SK-N-DZ (cell line): ENCODE results near the gene INO80E.
A peak's percentile ranks its signal among the peaks of the same experiment; 100 is the strongest.

Experiments
- DNase-seq: peaks from one replicate; pipeline ENCODE4 v3.0.0-alpha.2; 2015; ENCODE audit warnings: low spot score

The INO80E gene

DNA sequence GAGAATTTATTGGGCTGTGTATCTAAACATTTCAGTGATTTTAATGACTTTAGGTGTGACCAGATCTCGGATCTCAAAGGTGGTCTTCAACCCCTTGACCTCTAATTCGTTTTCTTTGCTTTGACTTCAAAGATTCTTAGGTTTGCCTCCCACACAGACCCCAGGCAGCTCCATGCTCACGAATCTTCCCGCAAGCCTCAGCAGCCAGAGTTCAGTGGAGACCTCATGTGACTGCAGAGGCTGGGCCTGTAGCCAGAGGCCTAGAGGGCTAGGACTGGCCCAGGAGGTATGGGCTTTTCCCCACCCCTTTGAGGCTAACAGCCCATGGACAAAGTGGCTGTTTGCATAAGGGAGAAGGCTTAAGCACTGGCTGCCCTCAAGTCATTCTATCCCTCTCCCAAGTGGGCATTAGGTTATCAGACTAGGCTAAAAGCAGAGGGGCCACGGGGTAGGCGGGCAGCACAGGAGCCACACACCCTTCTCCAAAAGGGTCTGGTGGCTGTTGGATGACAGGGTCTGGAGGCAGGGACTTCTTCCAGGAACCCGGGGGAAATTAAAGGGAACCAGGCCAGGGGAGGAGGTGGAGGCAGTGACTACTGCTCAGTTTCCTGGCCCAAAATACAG, 3.6 kb upstream of the INO80E start:
- DNase-seq, result no peak

DNA sequence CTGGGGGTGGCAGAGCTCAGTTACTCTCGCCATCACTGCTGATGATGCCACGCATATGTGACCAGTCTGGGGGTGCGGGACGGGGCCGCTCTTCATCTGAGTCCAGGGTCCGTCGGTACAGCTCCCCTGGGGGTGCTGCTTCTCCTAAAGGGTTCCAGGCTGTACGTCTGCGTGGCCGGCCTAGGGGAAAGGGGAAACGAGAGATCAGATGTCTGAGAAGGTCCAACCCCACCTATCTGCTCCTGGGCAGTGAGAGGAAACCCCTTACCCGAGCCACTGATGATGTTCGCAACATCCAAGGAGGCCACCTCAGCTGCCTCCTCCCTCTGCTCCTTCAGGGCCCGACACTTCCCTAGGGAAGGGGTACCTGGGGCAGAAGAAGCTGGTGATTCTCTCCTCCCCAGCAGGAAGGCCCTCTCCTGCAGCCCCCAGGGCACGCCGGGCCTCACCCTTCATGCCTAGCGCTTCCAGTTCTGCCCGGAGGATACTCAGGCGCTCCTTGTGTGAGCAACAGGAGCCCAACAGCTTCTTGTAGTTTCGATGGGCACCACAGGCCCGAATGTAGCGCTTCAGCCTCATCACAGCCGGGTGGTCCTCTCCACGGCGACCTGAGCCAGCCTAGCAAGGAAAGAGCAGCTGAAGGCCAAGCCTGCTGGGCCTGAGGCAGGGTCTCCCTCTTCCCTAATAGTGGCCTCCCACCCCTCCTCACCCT, 2.7 kb upstream of the INO80E start:
- DNase-seq, result no peak

DNA sequence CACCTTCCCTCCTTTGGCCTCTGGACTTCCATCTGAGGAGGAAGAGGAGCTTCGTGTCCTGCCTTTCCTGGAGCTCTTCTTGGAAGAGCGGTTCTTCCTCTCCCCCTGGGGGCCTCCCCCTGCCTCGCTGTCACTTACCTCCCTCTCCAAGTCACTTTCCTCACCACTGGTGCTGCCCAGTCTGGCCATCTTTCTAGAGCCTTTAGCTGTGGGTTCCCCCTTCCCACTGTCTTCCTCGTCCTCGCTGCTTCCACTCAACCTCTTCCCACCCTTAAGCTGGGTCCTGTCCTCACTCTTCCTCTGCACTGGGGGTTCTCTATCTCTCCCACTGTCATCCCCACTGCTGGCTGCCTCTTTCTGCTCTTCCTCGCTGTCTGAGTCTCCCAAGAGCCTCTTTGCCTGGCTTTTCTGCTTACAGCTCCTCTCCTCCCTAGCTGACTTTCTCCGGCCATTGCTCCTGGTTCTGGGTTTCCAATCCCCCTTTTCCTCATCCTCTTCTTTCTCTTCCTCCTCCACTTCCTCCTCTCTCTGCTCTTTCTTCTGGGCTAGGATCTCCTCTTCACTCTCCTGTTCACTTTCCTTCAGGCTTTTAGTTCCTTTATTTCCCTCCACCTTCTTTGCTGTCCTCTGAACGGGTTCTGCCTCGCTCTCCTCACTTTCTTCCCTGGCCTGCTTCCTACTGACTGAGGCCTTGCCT, 2.0 kb upstream of the INO80E start:
- no peak for DNase-seq

DNA sequence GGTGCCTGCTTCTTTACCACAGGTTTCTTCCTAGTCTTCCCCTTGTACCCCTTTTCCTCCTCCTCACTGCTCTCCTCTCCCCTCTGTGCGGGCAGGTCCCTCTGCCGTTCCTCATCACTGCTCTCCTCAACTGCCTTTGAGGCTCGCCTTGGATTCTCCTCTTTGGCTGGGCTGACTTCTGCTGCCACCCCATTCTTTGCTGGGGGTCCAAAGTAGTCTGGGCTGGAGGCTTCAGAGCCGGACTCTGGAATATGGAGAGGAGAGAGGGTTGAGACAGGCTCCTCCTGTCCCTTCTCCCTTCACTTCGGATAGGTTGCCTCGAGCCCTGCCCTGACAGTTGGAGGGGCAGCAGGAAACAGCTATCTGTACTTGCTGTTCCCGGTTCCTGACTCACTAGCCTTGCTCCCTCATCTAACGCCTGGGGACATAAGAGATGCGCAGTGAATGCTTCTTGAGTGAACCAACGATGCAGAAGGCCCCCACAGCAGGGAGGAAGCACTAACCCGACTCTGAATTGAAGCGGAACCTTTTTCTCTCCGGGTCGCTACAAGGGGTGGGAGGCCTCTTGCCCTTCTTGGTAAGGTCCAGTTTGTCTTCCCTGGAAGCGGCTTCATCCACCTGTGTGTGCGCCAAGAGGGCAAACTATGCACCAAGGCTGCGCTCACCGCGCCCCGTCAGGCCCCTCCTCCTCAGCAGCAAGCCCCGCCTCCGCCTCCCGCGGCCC, 1.3 kb upstream of the INO80E start:
- DNase-seq, result no peak

DNA sequence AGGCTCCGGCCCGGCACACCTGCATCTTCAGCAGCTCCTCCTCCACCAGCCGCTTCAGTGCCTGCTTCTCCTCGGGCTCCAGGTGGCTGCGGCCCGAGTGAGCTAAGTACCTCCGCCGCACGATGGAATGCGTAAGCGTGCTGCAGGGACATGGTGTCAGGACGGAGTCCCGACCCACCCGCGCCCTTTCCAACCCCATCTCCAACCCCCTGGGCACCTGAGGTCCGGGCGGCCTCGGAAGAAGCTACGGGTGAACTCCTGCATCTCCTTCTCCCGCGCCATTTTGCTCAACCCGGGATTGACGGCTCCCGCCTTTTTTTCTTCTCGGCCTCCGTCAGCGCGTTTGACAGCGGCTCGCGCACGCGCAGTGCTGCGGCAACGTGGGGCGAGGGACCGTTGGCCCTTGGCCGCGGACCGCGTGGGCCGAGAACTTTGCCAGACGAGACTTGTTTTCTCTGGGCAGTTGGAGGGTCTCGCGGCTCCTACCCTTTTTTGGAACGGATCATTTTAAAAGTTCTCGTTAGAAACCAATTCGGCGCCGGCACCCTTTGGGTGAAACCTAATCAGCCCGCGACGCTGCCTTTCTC, 624 bp upstream of the INO80E start, which contains the start of gene HIRIP3:
Gene HIRIP3 (minus strand): TSS at position 294 of the 587 bp plus-strand sequence. CDS start 12 bp downstream, at position 282.
- peak; percentile 91 for DNase-seq

DNA sequence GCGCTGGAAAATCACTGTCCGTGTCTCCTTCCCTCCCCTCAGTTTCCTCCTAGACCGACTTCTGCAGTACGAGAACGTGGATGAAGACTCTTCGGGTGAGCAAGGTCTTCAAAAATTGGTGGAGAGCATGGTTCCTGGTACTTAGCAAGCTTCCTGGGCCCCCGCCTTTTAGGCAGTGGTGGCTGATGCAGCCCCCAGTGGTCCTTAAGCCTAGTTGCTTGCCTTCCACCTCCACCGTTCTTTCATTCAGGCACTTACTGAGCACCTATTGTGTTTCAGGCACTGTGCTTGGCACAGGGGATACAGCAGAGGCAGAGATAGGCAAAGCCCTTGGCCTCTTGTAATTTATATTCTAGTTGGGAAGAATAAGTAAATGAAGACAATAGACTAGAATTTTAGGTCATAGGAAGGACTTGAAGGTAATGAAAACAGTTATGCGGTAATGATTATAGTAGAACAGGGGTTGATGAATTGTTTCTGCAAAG, 767 bp downstream of the INO80E start:
- no peak for DNase-seq

DNA sequence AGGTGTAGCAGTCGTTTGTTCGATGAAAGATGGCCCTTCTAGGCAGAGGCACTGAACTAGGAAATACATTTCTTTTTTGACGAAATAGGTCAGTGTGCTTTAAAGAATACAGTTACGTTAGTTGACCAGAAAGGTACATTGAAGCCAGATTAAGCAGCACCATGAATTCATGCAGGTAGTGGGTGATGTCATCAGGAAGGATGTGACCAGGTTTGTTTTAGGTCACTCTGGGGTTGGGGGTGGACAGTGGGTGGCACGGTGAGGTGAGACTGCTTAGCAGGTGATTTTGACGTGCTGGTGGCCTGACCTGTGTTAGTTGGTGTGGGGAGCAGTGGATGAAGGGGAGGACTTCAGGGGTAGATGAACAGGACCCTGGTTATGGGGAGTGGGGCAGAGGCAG, 3.6 kb downstream of the INO80E start:
- no peak for DNase-seq

DNA sequence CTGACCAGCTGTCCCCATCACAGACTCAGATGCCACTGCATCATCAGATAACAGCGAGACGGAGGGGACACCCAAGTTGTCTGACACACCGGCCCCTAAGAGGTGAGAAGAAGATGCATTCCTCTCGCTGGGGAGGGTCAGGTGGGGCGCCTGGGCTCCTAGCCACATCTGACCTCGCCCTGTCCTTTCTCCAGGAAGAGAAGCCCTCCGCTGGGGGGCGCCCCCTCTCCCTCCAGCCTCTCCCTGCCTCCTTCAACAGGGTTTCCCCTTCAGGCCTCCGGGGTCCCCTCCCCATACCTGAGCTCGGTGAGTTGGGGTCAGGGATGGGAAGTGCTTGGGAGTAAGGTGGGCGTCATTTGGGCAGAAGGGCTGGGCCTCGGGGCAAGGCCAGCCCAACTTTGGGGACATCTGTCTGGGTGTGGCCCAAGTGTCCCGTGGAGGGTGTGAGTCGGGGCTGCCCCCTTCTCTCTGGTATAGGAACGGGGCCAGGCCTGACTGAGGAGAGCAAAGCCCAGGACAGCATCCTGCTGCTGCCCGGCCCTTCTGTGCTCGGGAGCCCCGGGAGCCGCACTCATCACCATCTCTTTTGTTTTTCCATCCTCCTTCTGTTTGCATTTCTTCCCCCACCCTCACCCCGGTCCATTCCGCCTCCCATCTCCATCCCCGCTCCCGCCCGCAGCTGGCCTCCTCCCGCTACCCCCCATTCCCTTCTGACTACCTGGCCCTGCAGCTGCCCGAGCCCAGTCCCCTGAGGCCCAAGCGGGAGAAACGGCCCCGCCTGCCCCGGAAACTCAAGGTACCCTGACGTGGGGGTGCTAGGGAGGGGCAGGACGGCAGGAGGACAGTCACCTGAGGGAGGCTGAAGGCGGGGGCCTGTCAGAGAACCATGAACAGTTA, 4.9 kb downstream of the INO80E start:
- DNase-seq, result no peak

DNA sequence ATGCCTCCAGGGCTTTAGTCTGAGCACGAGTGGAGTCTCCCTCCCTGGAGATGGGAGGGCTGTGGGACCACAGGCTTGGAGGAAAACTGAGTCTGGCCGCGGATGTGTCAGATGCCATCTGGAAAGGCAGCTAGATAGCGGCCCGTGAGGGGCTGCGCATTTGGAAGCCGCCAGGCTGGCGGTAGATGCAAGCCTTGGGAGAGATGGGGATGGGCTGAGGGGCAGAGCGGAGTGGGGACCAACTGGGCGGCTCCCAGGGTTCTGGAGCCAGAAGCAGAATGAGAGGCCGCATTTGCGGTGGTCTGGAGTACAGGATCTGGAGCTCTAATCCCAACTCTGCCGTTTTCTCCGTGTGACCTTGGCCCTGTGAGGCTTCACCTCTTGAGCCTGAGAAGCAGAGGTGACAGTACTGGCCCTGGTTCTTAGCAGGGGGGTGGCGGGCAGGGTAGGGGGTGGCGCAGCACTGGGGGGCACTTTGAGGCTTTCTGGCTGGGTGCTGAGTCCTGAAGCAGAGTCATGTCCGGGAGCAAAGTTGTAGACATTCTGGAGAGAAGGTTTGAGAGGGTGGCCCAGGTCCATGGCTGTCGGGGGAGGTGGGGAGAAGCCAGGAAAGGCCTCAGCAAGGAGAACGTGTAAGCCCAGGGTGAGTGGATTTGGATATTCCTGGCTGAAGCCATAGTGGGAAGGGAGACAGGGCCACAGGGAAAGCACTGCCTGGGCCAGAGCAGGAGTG, 6.7 kb downstream of the INO80E start:
- DNase-seq, result no peak

DNA sequence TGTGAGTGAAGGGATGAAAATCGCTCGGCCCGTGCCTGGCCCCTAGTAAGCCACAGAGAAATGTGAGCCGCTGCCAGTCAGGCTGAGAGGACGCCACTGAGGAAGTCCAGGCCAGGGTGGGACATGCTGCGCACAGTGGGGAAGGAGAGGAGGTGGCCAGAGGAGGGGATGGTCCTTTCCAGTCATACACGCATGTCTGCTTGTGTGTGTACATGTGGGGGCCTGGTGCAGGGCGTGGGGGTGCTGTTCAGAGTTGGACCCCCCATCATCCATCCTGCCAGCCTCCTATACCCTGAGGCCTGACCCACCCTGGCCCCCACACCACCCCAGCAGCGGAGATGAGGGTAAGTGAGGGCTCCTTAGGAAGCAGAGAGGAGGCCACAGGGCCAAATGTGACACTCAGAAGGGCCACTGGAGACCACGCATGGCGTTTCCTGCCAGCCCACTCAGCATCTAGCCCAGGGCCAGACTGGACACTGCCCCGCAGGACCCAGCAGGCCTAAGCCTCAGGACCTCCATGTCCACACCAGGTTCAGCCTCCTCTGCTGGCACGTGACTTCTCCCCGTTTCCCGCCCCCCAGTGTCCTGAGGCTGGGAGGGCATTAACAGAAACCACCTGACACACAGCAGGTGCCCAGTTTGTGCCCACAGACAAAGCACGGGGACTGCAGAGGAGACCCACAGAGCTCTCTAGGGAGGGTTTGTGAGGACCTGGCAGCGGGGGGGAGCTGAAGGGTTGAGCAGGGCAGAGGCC, 7.8 kb downstream of the INO80E start:
- no peak for DNase-seq

DNA sequence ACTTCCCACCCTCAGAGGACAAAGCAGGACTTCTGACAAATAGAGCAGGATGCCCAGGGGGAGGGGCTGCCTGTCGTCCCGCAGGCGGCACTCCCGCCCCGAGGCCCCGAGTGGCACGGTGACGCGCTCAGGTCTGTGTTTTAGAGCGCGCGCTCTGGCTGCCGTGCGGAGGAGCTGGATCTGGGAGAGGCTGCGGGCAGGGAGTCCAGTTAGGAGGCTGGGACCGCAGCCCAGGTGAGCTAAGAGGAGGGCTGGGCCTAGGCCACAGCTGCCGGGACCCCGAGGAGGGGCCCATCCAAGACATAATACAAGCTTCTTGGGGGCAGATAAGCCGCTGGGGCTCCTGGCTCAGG, 8.4 kb downstream of the INO80E start:
- DNase-seq, result no peak

DNA sequence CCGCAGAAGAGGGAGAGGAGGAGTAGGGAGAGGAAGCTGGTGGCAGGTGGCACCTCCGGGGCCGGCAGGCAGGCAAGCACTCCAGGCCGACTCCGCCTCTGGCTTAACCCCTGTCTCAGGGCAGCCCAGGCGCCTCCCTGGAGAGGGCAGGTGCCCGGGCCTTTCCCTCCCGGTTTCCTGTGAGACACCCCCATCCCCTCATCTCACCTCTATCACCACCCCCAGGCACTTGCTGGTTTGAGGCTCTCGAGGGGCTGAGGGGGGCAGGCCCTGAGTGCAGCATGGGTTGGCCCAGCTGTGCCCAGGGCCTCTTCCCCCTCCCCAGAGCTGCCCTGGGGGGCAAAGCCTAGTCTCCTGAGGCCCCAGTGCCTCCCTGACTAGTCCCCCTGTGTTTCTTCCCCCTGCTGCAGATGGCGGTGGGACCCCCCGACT, 8.8 kb downstream of the INO80E start:
- DNase-seq, result no peak

DNA sequence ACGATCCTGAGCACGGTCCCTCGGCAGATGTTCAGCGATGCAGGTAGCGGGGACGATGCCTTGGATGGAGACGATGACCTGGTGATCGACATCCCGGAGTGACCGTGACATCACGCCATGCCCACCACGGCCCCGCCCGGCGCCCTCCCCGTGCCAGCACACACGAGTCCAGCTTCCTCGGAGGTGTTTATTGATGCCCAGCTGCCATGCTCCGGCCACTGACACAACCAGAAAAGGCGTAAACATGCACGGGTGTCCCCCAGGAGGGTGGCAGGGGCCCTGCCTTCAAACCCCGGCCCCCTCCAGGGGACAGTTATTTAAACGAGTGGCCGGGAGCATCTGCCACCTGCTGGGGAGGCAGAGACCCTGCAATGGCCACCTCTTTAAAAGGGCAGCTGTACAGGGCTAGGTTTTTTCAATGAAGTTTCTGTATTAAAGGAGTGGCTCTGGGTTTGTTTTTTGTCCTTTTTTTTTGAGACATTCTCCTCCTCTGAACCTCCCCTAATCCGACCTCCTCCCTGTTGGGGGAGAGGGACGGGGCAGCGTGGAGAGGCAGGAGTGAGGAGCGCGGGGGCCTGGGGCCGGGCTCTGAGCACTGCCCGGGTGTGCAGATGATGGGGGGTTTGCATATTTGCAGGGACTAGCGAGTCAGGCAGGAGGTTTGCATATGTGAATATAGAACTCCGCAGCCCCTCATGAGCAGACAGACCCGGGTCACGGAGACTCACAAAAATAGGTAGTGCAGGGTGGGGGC, 9.5 kb downstream of the INO80E start:
- DNase-seq, result no peak

DNA sequence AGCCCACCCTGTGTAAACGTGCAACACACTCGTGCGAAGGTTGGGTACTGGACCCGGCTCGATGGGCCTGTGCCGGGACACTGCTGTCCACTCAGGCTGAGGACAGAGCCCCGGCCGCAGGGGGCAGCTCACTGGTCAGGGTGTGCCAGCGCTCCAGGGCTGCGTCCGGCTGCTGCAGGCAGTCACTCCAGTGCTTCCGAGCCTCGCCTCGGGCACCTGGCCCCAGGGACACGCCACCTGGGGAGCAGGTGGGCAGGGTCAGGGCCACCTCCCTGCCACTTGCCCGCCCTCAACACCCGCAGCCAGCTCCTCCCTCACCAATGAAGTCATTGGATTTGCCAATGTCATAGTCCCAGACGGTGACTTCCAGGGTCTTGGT, 10.0 kb downstream of the INO80E start:
- no peak for DNase-seq

DNA sequence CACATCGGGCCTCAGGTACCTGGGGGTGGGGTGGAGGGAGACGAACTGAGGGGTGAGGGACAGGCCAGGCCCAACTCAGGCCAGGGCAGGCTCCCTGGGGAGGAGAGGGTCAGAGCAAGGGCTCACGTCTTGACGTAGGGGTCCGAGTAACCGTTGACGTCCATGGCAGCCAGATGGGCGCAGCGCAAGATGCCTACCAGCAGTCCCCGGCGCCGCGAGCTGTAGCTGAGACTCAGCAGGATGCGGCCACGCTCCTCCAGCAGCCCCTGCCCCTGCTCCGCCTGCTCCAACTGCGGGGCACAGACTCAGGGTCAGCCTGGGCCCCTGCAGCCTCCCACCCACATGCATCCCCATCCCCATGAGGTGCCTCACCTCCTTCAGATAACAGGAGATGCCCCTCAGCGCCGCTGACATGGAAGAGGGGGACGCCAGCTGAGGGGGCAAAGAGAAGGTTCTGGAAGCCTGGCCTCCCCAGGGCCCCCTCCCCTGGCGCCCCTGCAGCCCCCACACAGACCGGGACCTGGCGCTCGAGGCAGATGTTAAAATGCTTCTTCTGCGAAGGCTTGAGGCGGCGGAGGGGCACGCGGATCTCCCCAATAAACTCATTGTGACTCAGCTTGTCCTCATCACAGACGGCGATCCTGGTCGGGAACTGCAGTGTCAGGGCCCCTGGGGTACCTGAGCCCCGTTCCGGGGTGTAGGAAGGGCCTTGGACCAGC, 10.8 kb downstream of the INO80E start:
- no peak for DNase-seq

DNA sequence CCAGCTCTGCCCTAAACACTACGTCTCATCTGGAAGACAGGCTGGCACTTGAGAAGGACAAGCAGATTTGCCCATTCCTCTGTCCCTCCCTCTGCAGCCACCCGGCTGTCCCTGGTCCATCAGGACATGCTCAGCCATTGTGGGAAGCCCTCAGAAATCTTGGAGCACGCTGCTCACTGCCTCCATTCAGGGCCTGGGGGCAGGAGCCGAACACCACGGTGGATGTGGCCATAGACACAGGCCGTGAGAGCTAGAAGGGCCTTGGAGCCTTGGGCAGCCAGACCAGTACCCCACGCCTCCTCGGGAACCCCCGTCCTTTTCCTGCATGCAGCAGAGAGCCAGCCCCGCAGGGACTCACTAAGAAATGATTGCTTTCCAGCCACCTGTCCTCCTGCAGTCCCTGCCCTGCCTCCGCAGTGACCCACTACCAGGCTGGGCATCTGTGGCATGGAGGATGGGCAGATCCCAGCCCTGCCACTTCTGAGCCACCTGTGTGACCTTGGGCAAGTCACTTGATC, 11.4 kb downstream of the INO80E start:
- DNase-seq, result no peak

DNA sequence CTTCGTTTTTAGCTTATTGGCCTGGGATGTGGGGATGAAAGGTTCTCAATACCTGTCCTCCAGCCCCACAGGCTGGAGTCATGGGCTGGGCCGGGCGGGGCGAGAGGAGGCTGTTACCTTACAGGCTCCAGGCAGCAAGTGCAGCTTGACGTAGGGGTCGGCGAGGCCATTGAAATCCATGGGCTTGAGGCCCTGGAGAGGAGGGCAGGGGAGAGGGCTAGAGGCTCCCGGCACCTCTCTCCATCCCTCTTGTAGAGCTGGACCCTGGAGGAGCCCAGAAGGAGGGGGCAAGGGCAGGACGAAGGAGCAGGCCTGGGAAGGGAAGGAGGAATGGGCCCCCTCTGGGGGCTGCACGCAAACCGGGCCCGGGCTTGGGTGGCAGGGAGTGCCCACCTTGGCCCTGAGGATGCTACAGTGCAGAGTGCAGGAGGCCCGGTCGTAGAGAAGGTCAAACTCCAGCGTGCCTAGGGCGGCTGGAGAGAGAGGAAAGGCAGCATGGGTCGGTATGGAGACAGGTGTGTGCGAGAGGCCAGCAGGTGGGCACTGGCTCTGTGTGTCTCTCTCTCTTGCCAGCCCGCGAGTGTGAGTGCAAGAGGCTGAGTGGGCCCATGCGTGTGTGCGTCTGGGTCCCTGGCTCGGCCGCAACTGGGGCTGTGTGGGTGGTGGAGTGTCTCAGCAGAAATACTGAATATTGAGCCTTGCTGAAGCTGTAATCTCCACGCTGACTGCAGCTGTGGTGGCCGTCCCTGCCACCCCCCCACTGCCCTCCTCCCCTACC, 13.2 kb downstream of the INO80E start:
- DNase-seq, result no peak
